C4-2B (cell line): ENCODE measurements around the gene PER2.

Source experiments
- ZFX ChIP-seq: fragments of 450-650 bp; IDR thresholded peaks from 2 replicates; pipeline ENCODE4 v1.6.1; 2017
- TF ChIP-seq, protein P1 (sequence below): fragments of 450-650 bp; conservative IDR thresholded peaks from 2 replicates; pipeline ENCODE4 v1.5.1; 2017; ENCODE audit warnings: mild to moderate bottlenecking

DNA sequence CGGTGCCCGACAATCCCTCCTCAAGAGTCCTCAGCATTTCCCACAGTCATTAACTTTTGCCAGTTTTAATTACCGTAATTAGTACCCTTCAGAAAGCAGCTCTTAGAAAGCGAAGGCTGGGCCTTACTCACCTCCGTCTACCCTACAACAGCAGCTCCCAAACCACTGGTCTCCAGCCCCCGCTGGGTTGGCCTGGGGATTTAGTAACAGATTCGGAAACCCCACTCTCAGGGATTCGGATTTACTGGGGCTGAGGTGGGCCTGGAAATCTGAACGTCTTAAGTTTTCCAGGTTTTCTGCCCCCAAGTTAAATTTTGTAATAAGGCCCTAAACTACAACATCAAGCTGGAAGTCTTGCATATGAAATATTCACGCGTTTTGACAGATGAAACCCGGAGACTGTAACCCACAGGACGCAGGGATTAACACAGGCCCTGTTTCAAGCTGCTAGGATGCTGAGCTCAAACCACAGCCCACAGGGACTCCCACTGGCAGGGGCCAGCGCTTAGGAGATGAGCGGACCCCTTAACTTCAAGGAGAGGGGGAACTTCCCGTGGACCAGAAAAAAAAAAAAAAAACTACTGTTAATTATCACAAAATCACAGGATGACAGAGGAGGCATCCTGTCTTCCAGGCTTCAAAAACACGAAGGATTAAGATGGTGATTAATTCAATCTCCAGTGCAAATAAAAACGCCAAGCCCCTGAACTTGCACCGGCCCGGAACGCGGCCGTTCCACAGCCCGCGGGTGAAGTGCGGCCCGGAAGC, 85.9 kb downstream of the PER2 start:
- TF ChIP-seq, protein P1, sequence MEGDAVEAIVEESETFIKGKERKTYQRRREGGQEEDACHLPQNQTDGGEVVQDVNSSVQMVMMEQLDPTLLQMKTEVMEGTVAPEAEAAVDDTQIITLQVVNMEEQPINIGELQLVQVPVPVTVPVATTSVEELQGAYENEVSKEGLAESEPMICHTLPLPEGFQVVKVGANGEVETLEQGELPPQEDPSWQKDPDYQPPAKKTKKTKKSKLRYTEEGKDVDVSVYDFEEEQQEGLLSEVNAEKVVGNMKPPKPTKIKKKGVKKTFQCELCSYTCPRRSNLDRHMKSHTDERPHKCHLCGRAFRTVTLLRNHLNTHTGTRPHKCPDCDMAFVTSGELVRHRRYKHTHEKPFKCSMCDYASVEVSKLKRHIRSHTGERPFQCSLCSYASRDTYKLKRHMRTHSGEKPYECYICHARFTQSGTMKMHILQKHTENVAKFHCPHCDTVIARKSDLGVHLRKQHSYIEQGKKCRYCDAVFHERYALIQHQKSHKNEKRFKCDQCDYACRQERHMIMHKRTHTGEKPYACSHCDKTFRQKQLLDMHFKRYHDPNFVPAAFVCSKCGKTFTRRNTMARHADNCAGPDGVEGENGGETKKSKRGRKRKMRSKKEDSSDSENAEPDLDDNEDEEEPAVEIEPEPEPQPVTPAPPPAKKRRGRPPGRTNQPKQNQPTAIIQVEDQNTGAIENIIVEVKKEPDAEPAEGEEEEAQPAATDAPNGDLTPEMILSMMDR: no peak
- no peak for TF ChIP-seq ZFX
